ENCODE measurements around the gene SH3BP5L.

- TF ChIP-seq, protein P1, sequence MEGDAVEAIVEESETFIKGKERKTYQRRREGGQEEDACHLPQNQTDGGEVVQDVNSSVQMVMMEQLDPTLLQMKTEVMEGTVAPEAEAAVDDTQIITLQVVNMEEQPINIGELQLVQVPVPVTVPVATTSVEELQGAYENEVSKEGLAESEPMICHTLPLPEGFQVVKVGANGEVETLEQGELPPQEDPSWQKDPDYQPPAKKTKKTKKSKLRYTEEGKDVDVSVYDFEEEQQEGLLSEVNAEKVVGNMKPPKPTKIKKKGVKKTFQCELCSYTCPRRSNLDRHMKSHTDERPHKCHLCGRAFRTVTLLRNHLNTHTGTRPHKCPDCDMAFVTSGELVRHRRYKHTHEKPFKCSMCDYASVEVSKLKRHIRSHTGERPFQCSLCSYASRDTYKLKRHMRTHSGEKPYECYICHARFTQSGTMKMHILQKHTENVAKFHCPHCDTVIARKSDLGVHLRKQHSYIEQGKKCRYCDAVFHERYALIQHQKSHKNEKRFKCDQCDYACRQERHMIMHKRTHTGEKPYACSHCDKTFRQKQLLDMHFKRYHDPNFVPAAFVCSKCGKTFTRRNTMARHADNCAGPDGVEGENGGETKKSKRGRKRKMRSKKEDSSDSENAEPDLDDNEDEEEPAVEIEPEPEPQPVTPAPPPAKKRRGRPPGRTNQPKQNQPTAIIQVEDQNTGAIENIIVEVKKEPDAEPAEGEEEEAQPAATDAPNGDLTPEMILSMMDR (conservative IDR thresholded peaks at IDR 0.05 in 1 of 2, IDR thresholded peaks at IDR 0.05 in 1 of 2; ENCODE audit: low read depth in 1 of 2, low read length in 2 of 2), result no peak
- no peak for TF ChIP-seq EZH2 (IDR thresholded peaks at IDR 0.05; ENCODE audit: low read length, missing control alignments)
Measured at GRCh38 chr1:248858891-248859889, 33.5 kb upstream of the SH3BP5L start, which contains the start of gene ZNF692.

Data from fibroblast of lung (primary cell).